K562 (cell line): ENCODE results near the gene MRPL10. TPM values are rescaled to one million over a fixed set of nuclear protein-coding genes. Genes with fewer than 3 reads are reported as not detected.

Experiments
- GABPA ChIP-seq: fragments of 200-800 bp; sonication (Bioruptor generic); conservative IDR thresholded peaks from 2 replicates; pipeline ENCODE4 v1.6.1; 2016; ENCODE audit warnings: low read depth, missing genetic modification characterization, missing compliant biosample characterization
- GMEB1 ChIP-seq: fragments of 250-450 bp; sonication (Bioruptor Pico); IDR thresholded peaks from 2 replicates; pipeline ENCODE4 v1.4.0; 2020; ENCODE audit warnings: mild to moderate bottlenecking
- ILK ChIP-seq: fragments of 450-650 bp; IDR thresholded peaks from 2 replicates; pipeline ENCODE4 v1.6.1; 2016; ENCODE audit warnings: missing genetic modification characterization, low read depth, mild to moderate bottlenecking, missing compliant biosample characterization, moderate library complexity, borderline replicate concordance
- KLF13 ChIP-seq: fragments of 450-650 bp; IDR thresholded peaks from 2 replicates; pipeline ENCODE4 v1.6.1; 2016; ENCODE audit warnings: missing genetic modification characterization, low read depth, mild to moderate bottlenecking, missing compliant biosample characterization, moderate library complexity, borderline replicate concordance
- TAF7 ChIP-seq: fragments of 450-650 bp; IDR thresholded peaks from 2 replicates; pipeline ENCODE4 v1.6.1; 2016; ENCODE audit warnings: missing genetic modification characterization, missing compliant biosample characterization
- ZKSCAN1 ChIP-seq: fragments of 150-350 bp; IDR thresholded peaks from 2 replicates; pipeline ENCODE4 v1.6.1; 2016; ENCODE audit warnings: low read depth, low read length
- polyA plus RNA-seq, 8 experiments: library from polyadenylated mRNA; depleted of rRNA in 4 of 8; stranded (reverse) in 5 of 8; unstranded in 3 of 8; fragments of >200 nt; fragmentation: Nextera tagmentation in 2 of 8; fragmentation: Illumina TruSeq in 1 of 8; extraction: Ambion mirVana in 2 of 8; extraction: Trizol in 1 of 8; gene quantifications; 2 replicates each; pipeline versions ENCODE4 v1.2.1 to v1.2.3, GENCODE V29; 2011 to 2014; ENCODE audit warnings: inconsistent platforms in 1 of 8, missing spikeins in 1 of 8
- total RNA-seq, 7 experiments: library from RNA; depleted of rRNA in 6 of 7; stranded (reverse); fragments of >200 nt in 6 of 7; fragmentation: Illumina TruSeq in 2 of 7; extraction: Trizol in 2 of 7; gene quantifications; 2 replicates each; pipeline versions ENCODE4 v1.2.1 to v1.2.3, GENCODE V29; 2011 to 2021; ENCODE audit warnings: low replicate concordance in 1 of 7
- TF ChIP-seq, protein P1 (sequence below), 2 experiments: fragments of 450-650 bp in 1 of 2; sonication (generic) in 1 of 2; formaldehyde crosslinking in 1 of 2; IDR thresholded peaks; 2 replicates each; pipeline versions ENCODE4 v1.7.1 to v1.9.0; 2016 to 2022; ENCODE audit warnings: inconsistent platforms in 1 of 2, mild to moderate bottlenecking in 1 of 2, missing genetic modification reagents in 1 of 2
- TF ChIP-seq, protein P2 (sequence below): sonication (generic); formaldehyde crosslinking; IDR thresholded peaks from 2 replicates; pipeline ENCODE4 v1.8.0; 2023; ENCODE audit warnings: mild to moderate bottlenecking, missing genetic modification reagents

MRPL10 gene
- total and polyA plus RNA-seq, 9 of the 15 experiments (the other 6 are each of a cell fraction or from before 2014, with no cell fraction given): 27.8 to 105 (median 67.3) TPM

- TF ChIP-seq, protein P1, sequence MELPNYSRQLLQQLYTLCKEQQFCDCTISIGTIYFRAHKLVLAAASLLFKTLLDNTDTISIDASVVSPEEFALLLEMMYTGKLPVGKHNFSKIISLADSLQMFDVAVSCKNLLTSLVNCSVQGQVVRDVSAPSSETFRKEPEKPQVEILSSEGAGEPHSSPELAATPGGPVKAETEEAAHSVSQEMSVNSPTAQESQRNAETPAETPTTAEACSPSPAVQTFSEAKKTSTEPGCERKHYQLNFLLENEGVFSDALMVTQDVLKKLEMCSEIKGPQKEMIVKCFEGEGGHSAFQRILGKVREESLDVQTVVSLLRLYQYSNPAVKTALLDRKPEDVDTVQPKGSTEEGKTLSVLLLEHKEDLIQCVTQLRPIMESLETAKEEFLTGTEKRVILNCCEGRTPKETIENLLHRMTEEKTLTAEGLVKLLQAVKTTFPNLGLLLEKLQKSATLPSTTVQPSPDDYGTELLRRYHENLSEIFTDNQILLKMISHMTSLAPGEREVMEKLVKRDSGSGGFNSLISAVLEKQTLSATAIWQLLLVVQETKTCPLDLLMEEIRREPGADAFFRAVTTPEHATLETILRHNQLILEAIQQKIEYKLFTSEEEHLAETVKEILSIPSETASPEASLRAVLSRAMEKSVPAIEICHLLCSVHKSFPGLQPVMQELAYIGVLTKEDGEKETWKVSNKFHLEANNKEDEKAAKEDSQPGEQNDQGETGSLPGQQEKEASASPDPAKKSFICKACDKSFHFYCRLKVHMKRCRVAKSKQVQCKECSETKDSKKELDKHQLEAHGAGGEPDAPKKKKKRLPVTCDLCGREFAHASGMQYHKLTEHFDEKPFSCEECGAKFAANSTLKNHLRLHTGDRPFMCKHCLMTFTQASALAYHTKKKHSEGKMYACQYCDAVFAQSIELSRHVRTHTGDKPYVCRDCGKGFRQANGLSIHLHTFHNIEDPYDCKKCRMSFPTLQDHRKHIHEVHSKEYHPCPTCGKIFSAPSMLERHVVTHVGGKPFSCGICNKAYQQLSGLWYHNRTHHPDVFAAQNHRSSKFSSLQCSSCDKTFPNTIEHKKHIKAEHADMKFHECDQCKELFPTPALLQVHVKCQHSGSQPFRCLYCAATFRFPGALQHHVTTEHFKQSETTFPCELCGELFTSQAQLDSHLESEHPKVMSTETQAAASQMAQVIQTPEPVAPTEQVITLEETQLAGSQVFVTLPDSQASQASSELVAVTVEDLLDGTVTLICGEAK (IDR thresholded peaks at IDR 0.05): peak; percentile 71
- TF ChIP-seq, protein P1 (CRISPR knock-in tag; IDR thresholded peaks at IDR 0.05): no peak
- TF ChIP-seq GMEB1 (CRISPR knock-in tag): 0 out of 2 replicates have a peak, but pooled peaks have one; percentile 36
- peak; percentile 90 for TF ChIP-seq GABPA (tag)
- TF ChIP-seq ZKSCAN1: peak; percentile 46; the same call in 1 of the 2 replicates
- no peak for TF ChIP-seq TAF7 (tag)
- peak; percentile 9; the same call in 1 of the 2 replicates for TF ChIP-seq KLF13 (tag)
- TF ChIP-seq ILK: no peak
- TF ChIP-seq, protein P2, sequence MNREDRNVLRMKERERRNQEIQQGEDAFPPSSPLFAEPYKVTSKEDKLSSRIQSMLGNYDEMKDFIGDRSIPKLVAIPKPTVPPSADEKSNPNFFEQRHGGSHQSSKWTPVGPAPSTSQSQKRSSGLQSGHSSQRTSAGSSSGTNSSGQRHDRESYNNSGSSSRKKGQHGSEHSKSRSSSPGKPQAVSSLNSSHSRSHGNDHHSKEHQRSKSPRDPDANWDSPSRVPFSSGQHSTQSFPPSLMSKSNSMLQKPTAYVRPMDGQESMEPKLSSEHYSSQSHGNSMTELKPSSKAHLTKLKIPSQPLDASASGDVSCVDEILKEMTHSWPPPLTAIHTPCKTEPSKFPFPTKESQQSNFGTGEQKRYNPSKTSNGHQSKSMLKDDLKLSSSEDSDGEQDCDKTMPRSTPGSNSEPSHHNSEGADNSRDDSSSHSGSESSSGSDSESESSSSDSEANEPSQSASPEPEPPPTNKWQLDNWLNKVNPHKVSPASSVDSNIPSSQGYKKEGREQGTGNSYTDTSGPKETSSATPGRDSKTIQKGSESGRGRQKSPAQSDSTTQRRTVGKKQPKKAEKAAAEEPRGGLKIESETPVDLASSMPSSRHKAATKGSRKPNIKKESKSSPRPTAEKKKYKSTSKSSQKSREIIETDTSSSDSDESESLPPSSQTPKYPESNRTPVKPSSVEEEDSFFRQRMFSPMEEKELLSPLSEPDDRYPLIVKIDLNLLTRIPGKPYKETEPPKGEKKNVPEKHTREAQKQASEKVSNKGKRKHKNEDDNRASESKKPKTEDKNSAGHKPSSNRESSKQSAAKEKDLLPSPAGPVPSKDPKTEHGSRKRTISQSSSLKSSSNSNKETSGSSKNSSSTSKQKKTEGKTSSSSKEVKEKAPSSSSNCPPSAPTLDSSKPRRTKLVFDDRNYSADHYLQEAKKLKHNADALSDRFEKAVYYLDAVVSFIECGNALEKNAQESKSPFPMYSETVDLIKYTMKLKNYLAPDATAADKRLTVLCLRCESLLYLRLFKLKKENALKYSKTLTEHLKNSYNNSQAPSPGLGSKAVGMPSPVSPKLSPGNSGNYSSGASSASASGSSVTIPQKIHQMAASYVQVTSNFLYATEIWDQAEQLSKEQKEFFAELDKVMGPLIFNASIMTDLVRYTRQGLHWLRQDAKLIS (CRISPR knock-in tag): 0 out of 2 replicates have a peak, but pooled peaks have one; percentile 53
Measured at GRCh38 chr17:47840742-47841487, 9.6 kb upstream of the MRPL10 start, which contains the start of gene SCRN2 (continued).
